ENCODE measurements around the gene TOPORS.
"Not testable (repeated sequence)": the region's sequence is repeated elsewhere in the genome, so short reads cannot be mapped to it uniquely, and the experiment has no call there.

TOPORS gene
- long read RNA-seq, donor 1, full-length matches to known transcripts: 7 of 7 reads
- long read RNA-seq, donor 1, partial matches to known transcripts: 0 of 7 reads
- long read RNA-seq, donor 1, other reads (novel, unspliced or antisense): 0 of 7 reads
- long read RNA-seq, donor 2, full-length matches to known transcripts: 3 of 9 reads
- long read RNA-seq, donor 2, partial matches to known transcripts: 6 of 9 reads
- long read RNA-seq, donor 2, other reads (novel, unspliced or antisense): 0 of 9 reads
- long read RNA-seq, donor 3, full-length matches to known transcripts: 3 of 3 reads
- long read RNA-seq, donor 3, partial matches to known transcripts: 0 of 3 reads
- long read RNA-seq, donor 3, other reads (novel, unspliced or antisense): 0 of 3 reads
- long read RNA-seq, donor 4, full-length matches to known transcripts: 7 of 7 reads
- long read RNA-seq, donor 4, partial matches to known transcripts: 0 of 7 reads
- long read RNA-seq, donor 4, other reads (novel, unspliced or antisense): 0 of 7 reads
- long read RNA-seq, donor 5, full-length matches to known transcripts: 6 of 6 reads
- long read RNA-seq, donor 5, partial matches to known transcripts: 0 of 6 reads
- long read RNA-seq, donor 5, other reads (novel, unspliced or antisense): 0 of 6 reads
- long read RNA-seq, donor 6, full-length matches to known transcripts: 10 of 10 reads
- long read RNA-seq, donor 6, partial matches to known transcripts: 0 of 10 reads
- long read RNA-seq, donor 6, other reads (novel, unspliced or antisense): 0 of 10 reads
- long read RNA-seq, donor 7, full-length matches to known transcripts: 10 of 20 reads
- long read RNA-seq, donor 7, partial matches to known transcripts: 10 of 20 reads
- long read RNA-seq, donor 7, other reads (novel, unspliced or antisense): 0 of 20 reads
- long read RNA-seq, donor 8, full-length matches to known transcripts: 8 of 8 reads
- long read RNA-seq, donor 8, partial matches to known transcripts: 0 of 8 reads
- long read RNA-seq, donor 8, other reads (novel, unspliced or antisense): 0 of 8 reads

GRCh38 chr9:32552172-32552872, at the start of gene TOPORS, which contains the start of gene SMIM27:
Gene TOPORS (minus strand): TSS chr9:32552586. CDS start chr9:32552436, 150 bp downstream.
Gene SMIM27 (plus strand): TSS chr9:32552327. CDS start chr9:32552435, 108 bp downstream.
- DNase-seq: peak; percentile 99

GRCh38 chr9:32599021-32599420, 46.6 kb upstream of the TOPORS start:
- not testable (repeated sequence) for DNase-seq

GRCh38 chr9:32596936-32597335, 44.5 kb upstream of the TOPORS start:
- no peak for DNase-seq

DNA sequence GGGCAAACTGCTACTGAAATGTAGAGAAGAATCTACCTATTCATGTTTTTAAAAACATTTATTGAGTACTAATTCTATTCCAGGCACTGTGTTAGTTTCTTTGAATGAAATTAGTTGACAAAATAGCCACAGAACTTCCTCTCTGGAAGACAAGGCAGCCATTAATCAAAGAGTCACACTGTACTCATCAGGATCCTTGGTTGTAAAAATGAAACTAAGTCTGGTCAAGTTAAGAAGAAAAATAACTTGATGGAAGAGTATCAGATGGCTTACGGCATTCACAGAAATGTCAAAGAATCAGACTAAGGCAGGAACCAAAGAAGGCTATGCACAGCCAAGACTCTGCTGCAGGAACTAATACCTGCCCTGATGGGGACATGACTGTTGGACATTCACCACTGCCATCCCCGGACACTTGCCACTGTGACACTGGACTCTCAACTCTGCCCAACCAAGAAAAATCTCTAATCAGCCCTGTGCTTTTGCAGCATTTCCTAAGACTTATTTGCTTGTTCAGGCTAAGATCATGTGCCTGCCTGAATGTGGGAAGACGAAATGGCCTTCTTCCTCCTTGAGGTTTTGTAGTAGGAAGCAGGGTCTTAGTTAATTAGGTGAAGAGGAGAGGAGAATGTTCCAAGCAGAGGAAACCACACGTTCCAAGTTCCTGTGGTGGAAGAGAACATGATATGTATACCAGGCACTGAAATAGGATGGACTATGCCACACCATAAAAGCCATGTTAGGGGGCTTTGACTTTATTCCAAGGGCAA, 43.9 kb upstream of the TOPORS start:
- no peak for DNase-seq

DNA sequence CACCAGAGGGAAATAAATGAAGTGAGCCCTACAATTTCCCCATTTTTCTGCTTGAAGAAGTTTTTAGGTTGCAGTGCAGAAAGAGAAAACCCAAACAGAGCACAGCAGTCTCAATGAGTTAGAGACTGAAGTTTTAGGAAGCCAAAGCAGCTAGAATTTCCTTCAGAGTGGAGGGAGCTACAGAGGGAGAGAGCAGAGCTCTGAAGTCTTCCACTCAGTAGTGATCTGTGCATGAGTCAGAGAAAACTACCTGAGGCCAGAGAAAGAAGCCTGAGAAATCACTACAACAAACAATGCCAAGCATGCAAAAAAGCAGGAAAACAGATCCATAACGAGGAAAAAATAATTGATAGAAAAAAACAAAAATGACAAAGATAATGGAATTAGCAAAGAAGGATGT, 38.5 kb upstream of the TOPORS start:
- DNase-seq: no peak

GRCh38 chr9:32590476-32590875, 38.1 kb upstream of the TOPORS start:
- no peak for DNase-seq

GRCh38 chr9:32589083-32589723, 36.8 kb upstream of the TOPORS start:
- DNase-seq: no peak

GRCh38 chr9:32587901-32588300, 35.5 kb upstream of the TOPORS start:
- no peak for DNase-seq

DNA sequence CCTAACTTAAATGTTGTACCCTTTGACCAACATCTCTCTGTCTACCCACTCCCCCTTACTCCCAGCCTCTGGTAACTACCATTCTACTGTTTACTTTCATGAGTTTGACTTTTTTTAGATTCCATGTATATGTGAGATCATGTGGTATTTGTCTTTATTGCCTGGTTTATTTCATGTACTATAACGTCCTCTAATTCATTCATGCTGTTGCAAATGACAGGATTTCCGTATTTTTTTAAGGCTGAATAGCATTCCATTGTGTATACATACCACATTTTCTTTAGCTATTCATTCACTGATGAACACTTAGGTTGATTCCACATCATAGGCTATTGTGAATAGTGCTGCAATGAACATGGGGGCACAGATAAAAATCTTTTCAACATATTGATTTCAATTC, 32.4 kb upstream of the TOPORS start:
- DNase-seq: no peak

DNA sequence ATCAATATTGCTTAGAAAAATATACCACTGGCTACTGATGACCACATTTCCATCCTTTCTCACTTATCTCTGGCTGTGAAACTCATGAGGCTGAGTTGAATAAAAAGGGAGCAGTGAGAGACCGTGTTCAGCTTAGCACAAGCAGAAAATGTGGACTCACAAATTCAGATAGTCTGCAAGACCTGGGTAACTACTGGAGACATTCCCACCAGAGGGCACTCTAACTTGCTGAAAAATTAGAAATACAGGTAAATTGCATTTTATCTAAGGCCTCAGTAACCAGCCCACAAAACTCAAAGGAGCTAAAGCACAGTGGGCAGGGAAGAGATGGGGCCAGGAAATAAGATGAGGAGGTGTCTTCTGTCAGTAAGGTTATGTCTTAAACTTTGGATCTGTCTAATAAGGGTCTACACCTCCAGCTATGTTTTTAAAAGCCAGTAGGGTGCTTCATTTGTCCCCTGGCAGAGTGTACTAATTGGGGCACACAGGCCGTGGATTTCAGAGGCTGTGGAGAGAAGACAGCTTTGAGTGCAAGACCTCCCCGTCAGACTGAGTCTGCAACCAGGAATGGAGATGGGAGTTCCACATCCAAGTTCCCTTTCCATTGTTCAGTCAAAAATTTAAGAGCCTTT, 29.2 kb upstream of the TOPORS start:
- peak; percentile 11 for DNase-seq

- DNase-seq: no peak
These were observed 28.4 kb upstream of the TOPORS start for GRCh38 chr9:32580631-32581300.

- peak; percentile 32 for DNase-seq
These were observed 27.4 kb upstream of the TOPORS start for GRCh38 chr9:32579706-32580331.

DNA sequence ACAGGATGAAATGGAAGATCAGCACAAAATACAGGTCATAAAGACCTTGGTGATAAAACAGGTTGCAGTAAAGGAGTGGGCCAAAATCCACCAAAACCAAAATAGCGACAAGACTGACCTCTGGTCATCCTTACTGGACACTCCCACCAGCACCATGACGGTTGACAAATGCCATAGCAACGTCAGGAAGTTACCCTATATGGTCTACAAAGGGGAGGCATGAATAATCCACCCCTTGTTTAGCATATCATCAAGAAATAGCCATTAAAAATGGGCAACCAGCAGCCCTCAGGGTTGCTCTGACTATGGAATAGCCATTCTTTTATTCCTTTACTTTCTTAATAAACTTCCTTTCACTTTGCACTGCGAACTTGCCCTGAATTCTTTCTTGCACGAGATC, 26.6 kb upstream of the TOPORS start:
- DNase-seq: no peak

- no peak for DNase-seq
These were observed 24.9 kb upstream of the TOPORS start for GRCh38 chr9:32577316-32577715.

DNA sequence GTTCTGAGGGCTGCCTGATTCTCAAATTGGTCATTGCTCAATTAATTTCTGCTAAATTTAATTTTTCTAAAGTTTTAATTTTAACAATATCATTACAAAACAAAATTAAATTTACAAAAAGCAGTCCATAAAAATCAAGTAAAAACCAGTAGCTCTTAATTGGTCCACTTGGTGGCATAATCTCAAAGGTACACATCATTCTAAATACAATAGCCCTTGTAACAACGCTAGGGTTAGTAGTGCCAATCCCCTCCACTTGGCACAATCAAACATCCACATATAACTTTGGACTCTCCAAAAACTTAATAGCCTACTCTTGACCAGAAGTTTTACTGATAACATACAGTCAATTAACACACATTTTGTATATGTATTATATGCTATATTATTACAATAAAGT, 22.5 kb upstream of the TOPORS start:
- no peak for DNase-seq

- DNase-seq: no peak
These were observed 21.4 kb upstream of the TOPORS start for GRCh38 chr9:32573821-32574220.

DNA sequence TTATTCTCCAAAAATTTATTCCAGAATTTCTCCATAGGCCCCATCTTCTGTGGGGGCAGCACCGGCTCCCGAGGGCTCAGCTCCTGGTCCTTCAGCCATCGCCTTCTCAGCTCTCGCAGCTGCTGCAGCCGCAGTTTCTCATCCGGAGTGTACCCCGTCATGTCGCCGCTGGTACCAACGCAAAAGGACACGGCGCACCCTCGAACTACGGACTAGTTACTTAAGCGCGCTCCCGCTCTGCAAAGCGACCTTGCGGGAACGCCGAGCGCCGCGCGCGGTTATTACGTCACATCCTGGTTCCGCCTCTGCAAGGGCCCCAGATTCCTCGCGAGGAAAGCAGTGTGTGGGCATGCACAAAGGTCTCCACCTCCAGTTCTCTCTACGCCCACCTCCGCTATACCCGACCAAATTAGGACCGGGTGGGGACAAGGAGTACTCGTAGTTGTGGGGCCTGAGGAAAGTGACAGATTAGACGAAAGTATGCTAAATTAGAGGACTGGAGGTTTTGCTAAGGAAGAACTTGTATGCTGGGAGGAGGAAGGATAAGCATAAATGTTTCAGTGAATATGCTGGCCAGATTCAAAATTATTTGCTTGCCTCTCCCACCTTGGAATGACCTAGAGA, 20.6 kb upstream of the TOPORS start, which contains the start of gene NDUFB6:
TSS of gene NDUFB6 (minus strand) at position 260 of the 624 bp plus-strand sequence. CDS start at position 161, 99 bp downstream.
- peak; percentile 88 for DNase-seq

Measured in right kidney (tissue), 9 donors.